CD14-positive monocyte (primary cell): ENCODE results near the gene SLC13A4. TPM values are rescaled to one million over a fixed set of nuclear protein-coding genes. Genes with fewer than 3 reads are reported as not detected.

ENCODE experiments used
- DNase-seq, 3 donors: peaks; one replicate each; pipeline ENCODE4 v3.0.0-alpha.2; 2011 to 2022
- H2AFZ ChIP-seq: 2 replicates; pipeline ENCODE4 v1.6.0; 2012; ENCODE audit warnings: mild to moderate bottlenecking, low read depth, low read length, inconsistent platforms; ENCODE audit not compliant: insufficient read depth, poor library complexity, severe bottlenecking
- H3K27ac ChIP-seq, 2 donors: 1 replicate in 1 of 2; 2 replicates in 1 of 2; pipeline ENCODE4 v1.5.1; 2012 to 2013; ENCODE audit warnings: low read length in 2 of 2, control low read depth in 1 of 2, inconsistent platforms in 1 of 2, low read depth in 1 of 2, mild to moderate bottlenecking in 1 of 2
- H3K27me3 ChIP-seq, 2 donors: one replicate each; pipeline versions ENCODE4 v1.6.0 to v1.6.1; 2011 to 2013; ENCODE audit warnings: low read length in 2 of 2; ENCODE audit not compliant: control insufficient read depth in 2 of 2, insufficient read depth in 2 of 2
- H3K36me3 ChIP-seq, 2 donors: replicated peaks in 1 of 2; 1 replicate in 1 of 2; 2 replicates in 1 of 2; pipeline versions ENCODE4 v1.5.1 to v1.6.1; 2012 to 2013; ENCODE audit warnings: low read length in 2 of 2, control low read depth in 1 of 2, inconsistent platforms in 1 of 2, mild to moderate bottlenecking in 1 of 2; ENCODE audit not compliant: insufficient read depth in 2 of 2, control insufficient read depth in 1 of 2
- H3K4me1 ChIP-seq, 2 donors: 1 replicate in 1 of 2; 2 replicates in 1 of 2; pipeline versions ENCODE4 v1.5.1 to v1.6.1; 2012 to 2013; ENCODE audit warnings: low read length in 2 of 2, control low read depth in 1 of 2, inconsistent platforms in 1 of 2, mild to moderate bottlenecking in 1 of 2, moderate library complexity in 1 of 2; ENCODE audit not compliant: insufficient read depth in 2 of 2, control insufficient read depth in 1 of 2
- H3K4me2 ChIP-seq: replicated peaks from 2 replicates; pipeline ENCODE3; 2012; ENCODE audit warnings: low read length, moderate library complexity, mild to moderate bottlenecking; ENCODE audit not compliant: poor library complexity, severe bottlenecking; ENCODE audit errors: extremely low read depth
- H3K4me3 ChIP-seq, 3 experiments: fragments of 200-600 bp in 1 of 3; sonication (generic) in 1 of 3; replicated peaks in 1 of 3; 1 replicate in 2 of 3; 2 replicates in 1 of 3; pipeline ENCODE4 v1.5.1; 2011 to 2013; ENCODE audit warnings: low read length in 3 of 3, mild to moderate bottlenecking in 3 of 3, control low read depth in 2 of 3, low read depth in 2 of 3, inconsistent platforms in 1 of 3, moderate library complexity in 1 of 3
- H3K79me2 ChIP-seq: 2 replicates; pipeline ENCODE4 v1.6.0; 2012; ENCODE audit warnings: mild to moderate bottlenecking, control low read depth, inconsistent platforms, low read length, moderate library complexity; ENCODE audit not compliant: insufficient read depth
- H3K9ac ChIP-seq: 2 replicates; pipeline ENCODE4 v1.6.0; 2017; ENCODE audit warnings: low read length, mild to moderate bottlenecking; ENCODE audit not compliant: insufficient read depth, poor library complexity, severe bottlenecking
- H3K9me3 ChIP-seq, 2 donors: replicated peaks in 1 of 2; 1 replicate in 1 of 2; 2 replicates in 1 of 2; pipeline versions ENCODE4 v1.5.1 to v1.6.1; 2012 to 2013; ENCODE audit warnings: low read length in 2 of 2, control low read depth in 1 of 2; ENCODE audit not compliant: control insufficient read depth in 1 of 2, insufficient read depth in 1 of 2
- H4K20me1 ChIP-seq: 2 replicates; pipeline ENCODE4 v1.6.0; 2012; ENCODE audit warnings: mild to moderate bottlenecking, low read length, control low read depth, moderate library complexity; ENCODE audit not compliant: insufficient read depth
- H3K27ac Mint-ChIP-seq, 7 donors: one replicate each; pipeline ENCODE4 v1.8.0; 2020; ENCODE audit warnings: mild to moderate bottlenecking in 7 of 7, mixed read lengths in 7 of 7, moderate library complexity in 6 of 7, inconsistent platforms in 2 of 7
- H3K27me3 Mint-ChIP-seq, 3 donors: one replicate each; pipeline ENCODE4 v1.8.0; 2021 to 2022; ENCODE audit warnings: low read depth in 3 of 3, mild to moderate bottlenecking in 3 of 3, mixed read lengths in 3 of 3, moderate library complexity in 3 of 3, inconsistent platforms in 1 of 3
- H3K36me3 Mint-ChIP-seq, 2 donors: one replicate each; pipeline ENCODE4 v1.8.0; 2020; ENCODE audit warnings: mixed read lengths in 2 of 2, inconsistent platforms in 1 of 2, mild to moderate bottlenecking in 1 of 2
- H3K4me1 Mint-ChIP-seq: one replicate; pipeline ENCODE4 v1.8.0; 2020; ENCODE audit warnings: mild to moderate bottlenecking, mixed read lengths
- H3K4me3 Mint-ChIP-seq, 2 donors: one replicate each; pipeline ENCODE4 v1.8.0; 2020; ENCODE audit warnings: mild to moderate bottlenecking in 2 of 2, mixed read lengths in 2 of 2, moderate library complexity in 1 of 2
- H3K9me3 Mint-ChIP-seq, 7 donors: one replicate each; pipeline ENCODE4 v1.8.0; 2020 to 2022; ENCODE audit warnings: mixed read lengths in 7 of 7, mild to moderate bottlenecking in 6 of 7, moderate library complexity in 6 of 7, inconsistent platforms in 2 of 7
- WGBS: methylation state at CpG from one replicate; pipeline ENCODE4 v1.1.5; 2013; ENCODE audit warnings: missing lambda C conversion rate; ENCODE audit not compliant: insufficient coverage; 5-methylcytosine and 5-hydroxymethylcytosine counted together
- intact Hi-C, 2 donors: fragments of 100-400 bp; cut with micrococcal nuclease; formaldehyde crosslinking; loops; one replicate each; pipeline versions ENCODE4 v1.15.0 to v1.15.1; 2023
- polyA plus RNA-seq, 3 donors: library from polyadenylated mRNA; depleted of rRNA in 1 of 3; unstranded in 2 of 3; stranded (reverse) in 1 of 3; fragments of 300-500 nt in 2 of 3; fragments of >200 nt in 1 of 3; fragmentation: Illumina TruSeq in 2 of 3; gene quantifications; 1 replicate in 2 of 3; 2 replicates in 1 of 3; pipeline ENCODE4 v1.2.3, GENCODE V29; 2012 to 2021
- TF ChIP-seq, protein P1 (sequence below): fragments of 200-600 bp; IDR thresholded peaks from one replicate; pipeline ENCODE4 v1.8.0; 2022; ENCODE audit warnings: antibody characterized with exemption, mild to moderate bottlenecking

Gene SLC13A4
- polyA plus RNA-seq, 3 donors = not detected

- H3K27ac Mint-ChIP-seq = no peak overlapping the region
- Histone ChIP-seq H3K4me3 (no peak overlapping the region), H3K9ac (no peak overlapping the region), H3K27ac (no peak overlapping the region), H3K79me2 (no peaks in the 10 kb centered on the region), H3K4me2 (no peak overlapping the region), H4K20me1 (no peaks in the 10 kb centered on the region), H3K27me3 (no peaks in the 10 kb centered on the region), H3K36me3 (no peaks in the 10 kb centered on the region), H2AFZ (no peak overlapping the region), H3K9me3 (no peaks in the 10 kb centered on the region), H3K4me1 (no peaks in the 10 kb centered on the region)
- H3K4me1 Mint-ChIP-seq = no peaks in the 10 kb centered on the region
- peaks cover 0 to 17% (median 2%) of the 10 kb centered on the region in 3 donors for H3K27me3 Mint-ChIP-seq
- no peak for DNase-seq
- H3K36me3 Mint-ChIP-seq = no peaks in the 10 kb centered on the region
- WGBS = 100% methylated on average over 6 of the region's 6 CpGs
- H3K4me3 Mint-ChIP-seq = no peak overlapping the region
- intact Hi-C loops = no loop called here
- TF ChIP-seq, protein P1, sequence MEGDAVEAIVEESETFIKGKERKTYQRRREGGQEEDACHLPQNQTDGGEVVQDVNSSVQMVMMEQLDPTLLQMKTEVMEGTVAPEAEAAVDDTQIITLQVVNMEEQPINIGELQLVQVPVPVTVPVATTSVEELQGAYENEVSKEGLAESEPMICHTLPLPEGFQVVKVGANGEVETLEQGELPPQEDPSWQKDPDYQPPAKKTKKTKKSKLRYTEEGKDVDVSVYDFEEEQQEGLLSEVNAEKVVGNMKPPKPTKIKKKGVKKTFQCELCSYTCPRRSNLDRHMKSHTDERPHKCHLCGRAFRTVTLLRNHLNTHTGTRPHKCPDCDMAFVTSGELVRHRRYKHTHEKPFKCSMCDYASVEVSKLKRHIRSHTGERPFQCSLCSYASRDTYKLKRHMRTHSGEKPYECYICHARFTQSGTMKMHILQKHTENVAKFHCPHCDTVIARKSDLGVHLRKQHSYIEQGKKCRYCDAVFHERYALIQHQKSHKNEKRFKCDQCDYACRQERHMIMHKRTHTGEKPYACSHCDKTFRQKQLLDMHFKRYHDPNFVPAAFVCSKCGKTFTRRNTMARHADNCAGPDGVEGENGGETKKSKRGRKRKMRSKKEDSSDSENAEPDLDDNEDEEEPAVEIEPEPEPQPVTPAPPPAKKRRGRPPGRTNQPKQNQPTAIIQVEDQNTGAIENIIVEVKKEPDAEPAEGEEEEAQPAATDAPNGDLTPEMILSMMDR = no peak
- H3K9me3 Mint-ChIP-seq = no peaks in the 10 kb centered on the region
Observed at GRCh38 chr7:135736586-135737305, 8.8 kb upstream of the SLC13A4 start.

DNA sequence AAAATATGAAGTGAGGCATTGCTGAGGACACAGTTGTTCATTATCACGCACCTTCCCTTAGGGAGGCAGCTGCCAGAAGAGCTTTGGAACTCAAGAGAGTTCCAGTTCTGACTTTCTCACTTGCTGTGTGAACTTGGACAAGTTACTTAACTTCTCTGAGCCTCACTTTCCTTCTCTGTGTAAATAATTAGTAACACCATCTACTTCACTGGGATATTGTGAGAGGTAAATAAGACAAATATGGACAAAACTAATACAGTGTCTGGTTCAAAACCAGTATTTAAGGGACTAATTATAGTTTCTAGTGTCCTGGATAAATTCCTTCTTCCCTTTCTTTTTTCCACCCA, 6.3 kb upstream of the SLC13A4 start:
- H3K27ac Mint-ChIP-seq = no peak overlapping the region
- H3K27me3 ChIP-seq = no peaks in the 10 kb centered on the region
- H3K9ac ChIP-seq = no peak overlapping the region
- no peak overlapping the region for H2AFZ ChIP-seq
- no peak for DNase-seq
- H3K4me1 ChIP-seq = no peaks in the 10 kb centered on the region
- H3K36me3 ChIP-seq = no peaks in the 10 kb centered on the region
- no CpG with 5 or more reads among the region's 1 CpG for WGBS
- H3K27me3 Mint-ChIP-seq = peaks cover 0 to 13% (median 2%) of the 10 kb centered on the region in 3 donors
- intact Hi-C loops = no loop called here
- H3K4me3 Mint-ChIP-seq = no peak overlapping the region
- no peaks in the 10 kb centered on the region for H3K79me2 ChIP-seq
- H3K9me3 ChIP-seq = no peaks in the 10 kb centered on the region
- TF ChIP-seq, protein P1 = no peak
- no peak overlapping the region for H3K4me3 ChIP-seq
- no peaks in the 10 kb centered on the region for H3K36me3 Mint-ChIP-seq
- H4K20me1 ChIP-seq = no peaks in the 10 kb centered on the region
- H3K27ac ChIP-seq = no peak overlapping the region
- H3K9me3 Mint-ChIP-seq = no peaks in the 10 kb centered on the region
- no peaks in the 10 kb centered on the region for H3K4me1 Mint-ChIP-seq
- no peak overlapping the region for H3K4me2 ChIP-seq
